Panc1 (cell line): ENCODE results near the gene PPL. TPM values are rescaled to one million over a fixed set of nuclear protein-coding genes. Genes with fewer than 3 reads are reported as not detected.

Source experiments
- ATAC-seq: fragments of 200-7000 bp; cut with Tn5 transposase; 2 replicates; pipeline ENCODE4 v1.9.1; 2020; ENCODE audit warnings: mild to moderate bottlenecking, moderate library complexity
- BruUV-seq: library from RNA; stranded (reverse); fragments of 400-500 nt; replicated peaks from 2 replicates; lab custom pipeline; 2021; lab: Mats Ljungman, UMichigan
- CTCF ChIA-PET: fragments of 300-600 bp; sonication (Branson Sonifier 250); formaldehyde crosslinking; loops from one replicate; lab custom pipeline; 2022; ENCODE audit warnings: antibody characterized with exemption; lab: Charles Lee
- POLR2A ChIA-PET: fragments of 300-600 bp; sonication (Branson Sonifier 250); formaldehyde crosslinking; loops from one replicate; lab custom pipeline; 2022; ENCODE audit warnings: antibody characterized with exemption; lab: Charles Lee
- DNase-seq: peaks from one replicate; pipeline ENCODE4 v3.0.0-alpha.2; 2010; ENCODE audit warnings: low read depth, low spot score
- H3K27ac ChIP-seq: 2 replicates; pipeline ENCODE4 v1.5.1; 2011; ENCODE audit warnings: mild to moderate bottlenecking, low read length, inconsistent platforms
- H3K27me3 ChIP-seq: fragments of 200-500 bp; sonication (Bioruptor generic); 2 replicates; pipeline ENCODE4 v1.6.0; 2014; ENCODE audit warnings: low read length, inconsistent platforms; ENCODE audit not compliant: control insufficient read depth, insufficient read depth
- H3K36me3 ChIP-seq: fragments of 200-500 bp; sonication (Bioruptor generic); 2 replicates; pipeline ENCODE4 v1.5.1; 2014; ENCODE audit warnings: inconsistent platforms, mild to moderate bottlenecking, low read length, moderate library complexity; ENCODE audit not compliant: control insufficient read depth, insufficient read depth
- H3K4me1 ChIP-seq: 2 replicates; pipeline ENCODE4 v1.5.1; 2011; ENCODE audit warnings: inconsistent platforms, mild to moderate bottlenecking, low read length, moderate library complexity; ENCODE audit not compliant: control insufficient read depth, insufficient read depth
- H3K4me3 ChIP-seq, 2 experiments: 2 replicates each; pipeline ENCODE4 v1.5.1; 2011 to 2012; ENCODE audit warnings: low read depth in 2 of 2, low read length in 2 of 2, mild to moderate bottlenecking in 2 of 2, inconsistent platforms in 1 of 2, moderate library complexity in 1 of 2
- H3K9me3 ChIP-seq: fragments of 200-500 bp; sonication (Bioruptor generic); 2 replicates; pipeline ENCODE4 v1.5.1; 2014; ENCODE audit warnings: low read depth, mild to moderate bottlenecking, inconsistent platforms, low read length, moderate library complexity; ENCODE audit not compliant: control insufficient read depth, insufficient read depth
- POLR2AphosphoS5 ChIP-seq: IDR thresholded peaks from 2 replicates; pipeline ENCODE4 v1.6.1; 2012; ENCODE audit warnings: mild to moderate bottlenecking, low read depth, low read length, moderate library complexity
- SIN3A ChIP-seq: IDR thresholded peaks from 2 replicates; pipeline ENCODE4 v1.6.1; 2012; ENCODE audit warnings: low read depth, mild to moderate bottlenecking, low read length, moderate library complexity, borderline replicate concordance; ENCODE audit not compliant: insufficient read depth
- TCF7L2 ChIP-seq: IDR thresholded peaks from 2 replicates; pipeline ENCODE4 v1.6.1; 2011; ENCODE audit warnings: mild to moderate bottlenecking, low read depth, low read length, inconsistent platforms
- in situ Hi-C: cut with HindIII; loops from 2 replicates; pipeline ENCODE4 v1.10.0; 2016; ENCODE audit warnings: low sequenced_read_pairs, low pct_unique_long_range_greater_than_20kb
- intact Hi-C: fragments of 100-400 bp; cut with micrococcal nuclease; formaldehyde crosslinking; loops from one replicate; pipeline ENCODE4 v1.10.0; 2022; ENCODE audit not compliant: unreplicated experiment
- total RNA-seq: library from RNA; stranded (reverse); gene quantifications from one replicate; pipeline ENCODE4 v1.2.1, GENCODE V29; 2021; ENCODE audit not compliant: unreplicated experiment
- TF ChIP-seq, protein P1 (sequence below), 2 experiments: IDR thresholded peaks; 2 replicates each; pipeline ENCODE4 v1.6.1; 2011 to 2012; ENCODE audit warnings: low read depth in 2 of 2, control low read depth in 1 of 2, low read length in 1 of 2, mild to moderate bottlenecking in 1 of 2, moderate library complexity in 1 of 2; ENCODE audit not compliant: insufficient read depth in 1 of 2
- TF ChIP-seq, protein P2 (sequence below): fragments of 450-650 bp; IDR thresholded peaks from 2 replicates; pipeline ENCODE4 v1.5.1; 2017; ENCODE audit warnings: mild to moderate bottlenecking

The PPL gene
- total RNA-seq, 1 experiment from 2014 or later, result 89.4 TPM

DNA sequence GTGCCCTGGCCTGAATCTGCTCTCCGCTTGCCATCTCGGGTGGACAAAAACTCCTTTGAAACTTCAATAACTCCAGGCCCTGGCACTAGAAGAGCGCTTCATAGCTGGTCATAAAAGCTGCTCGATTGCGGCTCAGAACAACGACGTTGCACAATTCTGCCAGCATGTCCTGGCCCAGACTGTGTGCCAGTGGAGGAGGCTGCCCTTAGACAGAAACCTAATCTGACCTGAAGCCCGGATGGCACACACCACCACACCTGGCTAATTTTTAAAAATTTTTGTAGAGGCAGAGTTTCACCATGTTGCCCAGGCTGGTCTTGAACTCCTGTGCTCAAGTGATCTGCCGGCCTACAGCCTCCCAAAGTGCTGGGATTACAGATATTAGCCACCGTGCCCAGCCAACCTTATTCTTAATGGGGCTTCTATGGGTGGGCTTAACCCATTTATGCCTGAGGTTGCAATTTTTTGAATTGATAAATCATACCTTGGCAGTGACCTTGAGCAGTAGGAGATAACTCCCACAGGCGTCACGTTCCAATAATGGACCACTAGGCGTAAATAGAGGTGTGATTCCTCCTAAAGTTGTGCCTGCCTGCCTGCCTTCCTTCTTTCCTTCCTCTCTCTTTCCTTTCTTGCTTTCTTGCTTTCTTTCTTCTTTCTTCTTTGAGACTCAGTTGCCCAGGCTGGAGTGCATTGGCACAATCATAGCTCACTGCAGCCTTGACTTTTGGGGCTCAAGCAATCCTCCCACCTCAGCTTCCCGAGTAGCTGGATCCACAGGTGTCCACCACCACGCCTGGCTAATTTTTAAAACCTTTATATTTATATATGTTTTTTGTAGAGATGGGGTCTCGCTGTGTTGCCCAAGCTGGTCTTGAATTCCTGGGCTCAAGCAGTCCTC, 1.1 kb upstream of the PPL start:
- intact Hi-C loops (no loop called here), in situ Hi-C loops (no loop called here)
- Histone ChIP-seq H3K27ac (peak overlapping the region; percentile 72), H3K4me3 (peak overlapping the region; percentile 43 to 93; a peak in 3 of 4 replicates), H3K36me3 (no peaks in the 10 kb centered on the region), H3K27me3 (no peaks in the 10 kb centered on the region), H3K4me1 (peaks cover 39% of the 10 kb centered on the region), H3K9me3 (no peaks in the 10 kb centered on the region)
- ChIA-PET POLR2A (no interaction called here), CTCF (no interaction called here)
- ATAC-seq, result peak; percentile 1; the same call in 1 of the 2 replicates
- TF ChIP-seq, protein P1, sequence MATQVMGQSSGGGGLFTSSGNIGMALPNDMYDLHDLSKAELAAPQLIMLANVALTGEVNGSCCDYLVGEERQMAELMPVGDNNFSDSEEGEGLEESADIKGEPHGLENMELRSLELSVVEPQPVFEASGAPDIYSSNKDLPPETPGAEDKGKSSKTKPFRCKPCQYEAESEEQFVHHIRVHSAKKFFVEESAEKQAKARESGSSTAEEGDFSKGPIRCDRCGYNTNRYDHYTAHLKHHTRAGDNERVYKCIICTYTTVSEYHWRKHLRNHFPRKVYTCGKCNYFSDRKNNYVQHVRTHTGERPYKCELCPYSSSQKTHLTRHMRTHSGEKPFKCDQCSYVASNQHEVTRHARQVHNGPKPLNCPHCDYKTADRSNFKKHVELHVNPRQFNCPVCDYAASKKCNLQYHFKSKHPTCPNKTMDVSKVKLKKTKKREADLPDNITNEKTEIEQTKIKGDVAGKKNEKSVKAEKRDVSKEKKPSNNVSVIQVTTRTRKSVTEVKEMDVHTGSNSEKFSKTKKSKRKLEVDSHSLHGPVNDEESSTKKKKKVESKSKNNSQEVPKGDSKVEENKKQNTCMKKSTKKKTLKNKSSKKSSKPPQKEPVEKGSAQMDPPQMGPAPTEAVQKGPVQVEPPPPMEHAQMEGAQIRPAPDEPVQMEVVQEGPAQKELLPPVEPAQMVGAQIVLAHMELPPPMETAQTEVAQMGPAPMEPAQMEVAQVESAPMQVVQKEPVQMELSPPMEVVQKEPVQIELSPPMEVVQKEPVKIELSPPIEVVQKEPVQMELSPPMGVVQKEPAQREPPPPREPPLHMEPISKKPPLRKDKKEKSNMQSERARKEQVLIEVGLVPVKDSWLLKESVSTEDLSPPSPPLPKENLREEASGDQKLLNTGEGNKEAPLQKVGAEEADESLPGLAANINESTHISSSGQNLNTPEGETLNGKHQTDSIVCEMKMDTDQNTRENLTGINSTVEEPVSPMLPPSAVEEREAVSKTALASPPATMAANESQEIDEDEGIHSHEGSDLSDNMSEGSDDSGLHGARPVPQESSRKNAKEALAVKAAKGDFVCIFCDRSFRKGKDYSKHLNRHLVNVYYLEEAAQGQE (IDR thresholded peaks at IDR 0.05; ENCODE audit: insufficient read depth in 1 of 2, low read depth in 2 of 2, low read length in 1 of 2), result no peak
- TF ChIP-seq POLR2AphosphoS5 (no peak), TCF7L2 (no peak), SIN3A (no peak)
- TF ChIP-seq, protein P2, sequence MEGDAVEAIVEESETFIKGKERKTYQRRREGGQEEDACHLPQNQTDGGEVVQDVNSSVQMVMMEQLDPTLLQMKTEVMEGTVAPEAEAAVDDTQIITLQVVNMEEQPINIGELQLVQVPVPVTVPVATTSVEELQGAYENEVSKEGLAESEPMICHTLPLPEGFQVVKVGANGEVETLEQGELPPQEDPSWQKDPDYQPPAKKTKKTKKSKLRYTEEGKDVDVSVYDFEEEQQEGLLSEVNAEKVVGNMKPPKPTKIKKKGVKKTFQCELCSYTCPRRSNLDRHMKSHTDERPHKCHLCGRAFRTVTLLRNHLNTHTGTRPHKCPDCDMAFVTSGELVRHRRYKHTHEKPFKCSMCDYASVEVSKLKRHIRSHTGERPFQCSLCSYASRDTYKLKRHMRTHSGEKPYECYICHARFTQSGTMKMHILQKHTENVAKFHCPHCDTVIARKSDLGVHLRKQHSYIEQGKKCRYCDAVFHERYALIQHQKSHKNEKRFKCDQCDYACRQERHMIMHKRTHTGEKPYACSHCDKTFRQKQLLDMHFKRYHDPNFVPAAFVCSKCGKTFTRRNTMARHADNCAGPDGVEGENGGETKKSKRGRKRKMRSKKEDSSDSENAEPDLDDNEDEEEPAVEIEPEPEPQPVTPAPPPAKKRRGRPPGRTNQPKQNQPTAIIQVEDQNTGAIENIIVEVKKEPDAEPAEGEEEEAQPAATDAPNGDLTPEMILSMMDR, result no peak
- no TSS peak for BruUV-seq
- DNase-seq, result no peak

DNA sequence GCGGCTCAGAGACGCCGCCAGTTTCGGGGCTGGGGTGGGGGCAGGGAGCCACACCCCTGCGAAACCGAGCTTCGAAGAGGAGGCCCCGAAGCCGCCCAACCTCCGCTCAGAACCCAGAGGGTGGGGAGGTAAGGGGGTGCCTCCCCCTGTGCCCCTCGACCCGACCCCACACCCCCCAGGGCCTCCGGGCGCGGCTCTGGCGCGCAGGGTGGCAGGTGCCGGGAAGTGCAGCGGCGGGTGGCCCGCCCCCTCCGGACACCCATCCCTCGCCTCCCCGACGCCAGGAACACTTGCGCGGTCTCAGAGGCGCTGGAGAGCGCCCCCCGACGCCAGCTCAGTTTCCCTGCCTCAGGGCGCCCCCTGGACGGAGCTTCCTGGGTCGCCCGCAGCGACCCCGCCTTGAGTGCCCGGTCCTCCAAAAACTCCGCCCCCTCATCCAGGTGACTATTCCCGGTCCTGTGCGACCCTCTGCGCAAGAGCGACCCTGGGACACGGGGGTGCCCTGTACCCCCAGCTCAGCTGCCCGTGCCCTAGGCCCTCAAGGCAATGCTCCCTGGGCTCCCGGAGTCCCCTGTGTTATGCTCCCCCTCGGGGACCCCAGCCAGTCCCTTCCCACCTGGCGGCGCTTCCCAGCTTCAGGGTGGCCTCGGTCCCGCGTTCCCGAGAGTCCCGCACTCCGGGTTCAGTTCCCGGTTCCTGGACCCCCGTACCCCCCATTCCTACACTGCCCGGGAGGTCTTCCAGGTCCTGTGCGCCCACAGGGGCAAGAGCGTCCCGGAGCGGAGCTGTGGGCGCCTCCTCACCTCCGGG, 562 bp downstream of the PPL start:
- Histone ChIP-seq H3K27me3 (no peaks in the 10 kb centered on the region), H3K4me3 (peak overlapping the region; percentile 93), H3K36me3 (no peaks in the 10 kb centered on the region), H3K9me3 (no peaks in the 10 kb centered on the region), H3K27ac (peak overlapping the region; percentile 80), H3K4me1 (peaks cover 31% of the 10 kb centered on the region)
- in situ Hi-C loops, result no loop called here
- intact Hi-C loops, result no loop called here
- POLR2A ChIA-PET, result no interaction called here
- DNase-seq (no peak), ATAC-seq (peak; percentile 65)
- CTCF ChIA-PET, result interaction anchor here (0.5 to 0.7 kb wide), 3 partner anchors 43 to 297 kb away, joined by 3 to 8 read pairs (median 4); partner anchors contain the start of gene ROGDI
- TF ChIP-seq, protein P1 (IDR thresholded peaks at IDR 0.05; ENCODE audit: insufficient read depth in 1 of 2, low read depth in 2 of 2, low read length in 1 of 2), result no peak
- TF ChIP-seq TCF7L2 (no peak), POLR2AphosphoS5 (no peak), SIN3A (peak; percentile 78; the same call in 1 of the 2 replicates)
- TF ChIP-seq, protein P2, result peak; percentile 79; the same call in 1 of the 2 replicates
- no TSS peak for BruUV-seq
